TTC549 (cell line): ENCODE measurements around the gene SDF4.
"Not testable (repeated sequence)": the region's sequence is repeated elsewhere in the genome, so short reads cannot be mapped to it uniquely, and the experiment has no call there.

Experiments
- FAIRE-seq: peaks from 2 replicates; lab custom pipeline; 2012; peaks lifted over from hg19 to GRCh38; lab: Jason Lieb, UNC

Gene SDF4

GRCh38 chr1:1177452-1178206 is 54.2 kb downstream of the SDF4 start:
- FAIRE-seq, result no peak

- FAIRE-seq, result no peak
Measured at GRCh38 chr1:1176931-1177330, 54.9 kb downstream of the SDF4 start.

GRCh38 chr1:1176063-1176761 is 55.6 kb downstream of the SDF4 start:
- FAIRE-seq, result not testable (repeated sequence)

- no peak for FAIRE-seq
Measured at GRCh38 chr1:1175221-1176062, 56.4 kb downstream of the SDF4 start.

GRCh38 chr1:1173793-1174415 is 57.9 kb downstream of the SDF4 start, which contains the start of gene TTLL10:
TTLL10 (plus strand) TSS chr1:1173880; CDS start chr1:1179216, 5,336 bp downstream.
- FAIRE-seq, result no peak

- FAIRE-seq, result no peak
Measured at GRCh38 chr1:1173061-1173792, 58.6 kb downstream of the SDF4 start.

- FAIRE-seq, result no peak
Measured at GRCh38 chr1:1171546-1172340, 60.1 kb downstream of the SDF4 start.

GRCh38 chr1:1171161-1171545 is 60.6 kb downstream of the SDF4 start:
- FAIRE-seq, result no peak

- FAIRE-seq, result no peak
Measured at GRCh38 chr1:1170215-1171091, 61.3 kb downstream of the SDF4 start.

- no peak for FAIRE-seq
Measured at GRCh38 chr1:1169429-1170214, 62.2 kb downstream of the SDF4 start.

GRCh38 chr1:1168451-1169411 is 63.1 kb downstream of the SDF4 start:
- no peak for FAIRE-seq

- FAIRE-seq, result no peak
Measured at GRCh38 chr1:1167841-1168450, 63.9 kb downstream of the SDF4 start.

GRCh38 chr1:1167398-1167821 is 64.4 kb downstream of the SDF4 start:
- FAIRE-seq, result no peak
